Stimulated activated CD4-positive, alpha-beta T cell treated with anti-CD3 and anti-CD28 coated beads, TNF-alpha, amount 100 ng/mL, for 48 hours (primary cell): ENCODE results near the gene PRMT7.
A peak's percentile ranks its signal among the peaks of the same experiment; 100 is the strongest.
"Not testable (repeated sequence)": the region's sequence is repeated elsewhere in the genome, so short reads cannot be mapped to it uniquely, and the experiment has no call there.

Experiments
- DNase-seq, 3 donors: peaks; one replicate each; pipeline ENCODE4 v3.0.0-alpha.2; 2020; ENCODE audit warnings: low read depth in 3 of 3

Gene PRMT7

GRCh38 chr16:68283801-68284598 is 26.8 kb upstream of the PRMT7 start:
- DNase-seq = no peak

- DNase-seq = no peak
These were observed 26.0 kb upstream of the PRMT7 start for GRCh38 chr16:68284847-68285246.

- DNase-seq = no peak
These were observed 25.1 kb upstream of the PRMT7 start for GRCh38 chr16:68285683-68286082.

- DNase-seq = no peak
These were observed 24.4 kb upstream of the PRMT7 start for GRCh38 chr16:68286153-68287074.

GRCh38 chr16:68287276-68288251 is 23.3 kb upstream of the PRMT7 start:
- no peak for DNase-seq

- DNase-seq = no peak
These were observed 22.6 kb upstream of the PRMT7 start for GRCh38 chr16:68288252-68288650.

GRCh38 chr16:68288796-68289195 is 22.0 kb upstream of the PRMT7 start:
- DNase-seq = not testable (repeated sequence)

- DNase-seq = no peak
These were observed 21.6 kb upstream of the PRMT7 start for GRCh38 chr16:68289202-68289601.

GRCh38 chr16:68289621-68290329 is 21.0 kb upstream of the PRMT7 start:
- DNase-seq = peak in 2 of 3 donors; percentile 48 to 52

- DNase-seq = no peak
These were observed 20.4 kb upstream of the PRMT7 start for GRCh38 chr16:68290450-68290849.

GRCh38 chr16:68291227-68291626 is 19.6 kb upstream of the PRMT7 start:
- no peak for DNase-seq

- no peak for DNase-seq
These were observed 18.4 kb upstream of the PRMT7 start for GRCh38 chr16:68292425-68292824.

GRCh38 chr16:68296291-68296690 is 14.5 kb upstream of the PRMT7 start:
- DNase-seq = no peak

- DNase-seq = no peak
These were observed 14.1 kb upstream of the PRMT7 start for GRCh38 chr16:68296693-68297092.

GRCh38 chr16:68297908-68298307 is 12.9 kb upstream of the PRMT7 start:
- DNase-seq = no peak

- no peak for DNase-seq
These were observed 12.5 kb upstream of the PRMT7 start for GRCh38 chr16:68298312-68298711.

GRCh38 chr16:68298907-68299561 is 11.8 kb upstream of the PRMT7 start:
- no peak for DNase-seq

GRCh38 chr16:68299571-68300453 is 11.0 kb upstream of the PRMT7 start:
- DNase-seq = no peak

GRCh38 chr16:68300734-68301459 is 9.9 kb upstream of the PRMT7 start:
- DNase-seq = no peak
